Keratinocyte (primary cell): Measurements from ENCODE around the gene ANTXR2. TPM values are rescaled to one million over a fixed set of nuclear protein-coding genes. Genes with fewer than 3 reads are reported as not detected.

Experiments used
- DNase-seq: peaks from one replicate; pipeline ENCODE4 v3.0.0-alpha.2; 2011; ENCODE audit warnings: low read depth, missing footprints, low spot score
- FAIRE-seq: peaks from 2 replicates; lab custom pipeline; 2011; peaks lifted over from hg19 to GRCh38; lab: Jason Lieb, UNC
- H2AFZ ChIP-seq: 2 replicates; pipeline ENCODE4 v1.6.0; 2012; ENCODE audit warnings: low read length, control low read depth, inconsistent platforms; ENCODE audit not compliant: control insufficient read depth
- H3K27ac ChIP-seq: 2 replicates; pipeline ENCODE4 v1.5.1; 2011; ENCODE audit warnings: low read length; ENCODE audit not compliant: control insufficient read depth, insufficient read depth
- H3K27me3 ChIP-seq: 3 replicates; pipeline ENCODE4 v1.6.0; 2011; ENCODE audit warnings: low read length; ENCODE audit not compliant: control insufficient read depth, insufficient read depth; ENCODE audit errors: extremely low read depth
- H3K36me3 ChIP-seq, 2 experiments: 2 replicates in 1 of 2; 3 replicates in 1 of 2; pipeline ENCODE4 v1.5.1; 2011; ENCODE audit warnings: low read length in 2 of 2, mild to moderate bottlenecking in 1 of 2; ENCODE audit not compliant: control insufficient read depth in 2 of 2, insufficient read depth in 2 of 2; ENCODE audit errors: extremely low read depth in 1 of 2
- H3K4me1 ChIP-seq: 3 replicates; pipeline ENCODE4 v1.5.1; 2011; ENCODE audit warnings: low read length; ENCODE audit not compliant: control insufficient read depth, insufficient read depth; ENCODE audit errors: extremely low read depth
- H3K4me2 ChIP-seq: 3 replicates; pipeline ENCODE4 v1.6.0; 2011; ENCODE audit warnings: low read depth, low read length; ENCODE audit not compliant: control insufficient read depth, insufficient read depth; ENCODE audit errors: extremely low read depth
- H3K4me3 ChIP-seq, 3 experiments: fragments of 200-600 bp in 1 of 3; sonication (generic) in 1 of 3; 2 replicates in 2 of 3; 3 replicates in 1 of 3; pipeline ENCODE4 v1.5.1; 2011 to 2016; ENCODE audit warnings: low read length in 3 of 3, mild to moderate bottlenecking in 3 of 3, control low read depth in 2 of 3, inconsistent platforms in 1 of 3, low read depth in 1 of 3, mixed read lengths in 1 of 3, mixed run types in 1 of 3, moderate library complexity in 1 of 3; ENCODE audit not compliant: control insufficient read depth in 2 of 3, insufficient read depth in 2 of 3; ENCODE audit errors: extremely low read depth in 1 of 3
- H3K79me2 ChIP-seq: 2 replicates; pipeline ENCODE4 v1.6.0; 2012; ENCODE audit warnings: low read length; ENCODE audit not compliant: control insufficient read depth, insufficient read depth
- H3K9ac ChIP-seq: 3 replicates; pipeline ENCODE4 v1.6.0; 2011; ENCODE audit warnings: low read length; ENCODE audit not compliant: control insufficient read depth, insufficient read depth; ENCODE audit errors: extremely low read depth
- H3K9me1 ChIP-seq: 3 replicates; pipeline ENCODE4 v1.6.0; 2011; ENCODE audit warnings: low read length; ENCODE audit not compliant: control insufficient read depth, insufficient read depth; ENCODE audit errors: extremely low read depth
- H3K9me3 ChIP-seq: 2 replicates; pipeline ENCODE4 v1.5.1; 2012; ENCODE audit warnings: low read depth, low read length; ENCODE audit not compliant: control insufficient read depth
- H4K20me1 ChIP-seq: 3 replicates; pipeline ENCODE4 v1.6.0; 2011; ENCODE audit warnings: low read length; ENCODE audit not compliant: control insufficient read depth, insufficient read depth; ENCODE audit errors: extremely low read depth
- CTCF ChIP-seq, 3 experiments: IDR thresholded peaks in 1 of 3; conservative IDR thresholded peaks in 1 of 3; optimal IDR thresholded peaks in 1 of 3; 2 replicates in 2 of 3; 3 replicates in 1 of 3; pipeline versions ENCODE3 to v1.5.1; 2011; ENCODE audit warnings: low read length in 3 of 3, mild to moderate bottlenecking in 3 of 3, moderate library complexity in 2 of 3, control low read depth in 1 of 3, inconsistent platforms in 1 of 3; ENCODE audit not compliant: insufficient read depth in 2 of 3; ENCODE audit errors: extremely low read depth in 1 of 3
- EZH2 ChIP-seq: IDR thresholded peaks from one replicate; pipeline ENCODE4 v1.6.1; 2012; ENCODE audit warnings: inconsistent platforms, mild to moderate bottlenecking, low read length, moderate library complexity
- dilution Hi-C: fragments of 300-500 bp; cut with MboI; formaldehyde crosslinking; loops from one replicate; pipeline ENCODE4 v1.7.0; 2020; ENCODE audit warnings: low sequenced_read_pairs; ENCODE audit not compliant: extremely low pct_ligation_motif_present
- polyA plus RNA-seq, 5 experiments: library from polyadenylated mRNA; depleted of rRNA in 3 of 5; stranded (reverse) in 3 of 5; stranded (forward) in 1 of 5; unstranded in 1 of 5; fragments of >200 nt; gene quantifications; 1 replicate in 1 of 5; 2 replicates in 3 of 5; 3 replicates in 1 of 5; pipeline versions ENCODE4 v1.2.1 to v1.2.3, GENCODE V29; 2011 to 2012; ENCODE audit warnings: missing spikeins in 2 of 5, low read depth in 1 of 5, low replicate concordance in 1 of 5

The ANTXR2 gene
- polyA plus RNA-seq, 1 donor (not counting 4 experiments of a cell fraction or from before 2014, with no cell fraction given) = 89.1 TPM

- Histone ChIP-seq H4K20me1 (no peaks in the 10 kb centered on the region), H3K4me2 (no peak overlapping the region), H3K36me3 (no peaks in the 10 kb centered on the region), H3K9ac (no peak overlapping the region), H3K79me2 (no peaks in the 10 kb centered on the region), H3K27me3 (peaks cover 4% of the 10 kb centered on the region), H2AFZ (no peak overlapping the region), H3K27ac (no peak overlapping the region), H3K4me3 (no peak overlapping the region), H3K9me1 (no peaks in the 10 kb centered on the region), H3K9me3 (no peaks in the 10 kb centered on the region), H3K4me1 (no peaks in the 10 kb centered on the region)
- dilution Hi-C loops = no loop called here
- TF ChIP-seq CTCF (optimal IDR thresholded peaks at IDR 0.05 in 1 of 3, IDR thresholded peaks at IDR 0.05 in 1 of 3, conservative IDR thresholded peaks at IDR 0.05 in 1 of 3; ENCODE audit: extremely low read depth in 1 of 3, insufficient read depth in 2 of 3, low read length in 3 of 3) (no peak), EZH2 (no peak)
- FAIRE-seq (no peak), DNase-seq (no peak)
These were observed 216.8 kb downstream of the ANTXR2 start for GRCh38 chr4:79856196-79856595.

- TF ChIP-seq CTCF (optimal IDR thresholded peaks at IDR 0.05 in 1 of 3, IDR thresholded peaks at IDR 0.05 in 1 of 3, conservative IDR thresholded peaks at IDR 0.05 in 1 of 3; ENCODE audit: extremely low read depth in 1 of 3, insufficient read depth in 2 of 3, low read length in 3 of 3) (no peak), EZH2 (no peak)
- Histone ChIP-seq H3K4me3 (no peak overlapping the region), H3K4me2 (no peak overlapping the region), H3K27me3 (peaks cover 4% of the 10 kb centered on the region), H3K9ac (no peak overlapping the region), H3K9me3 (no peaks in the 10 kb centered on the region), H4K20me1 (no peaks in the 10 kb centered on the region), H3K4me1 (no peaks in the 10 kb centered on the region), H3K79me2 (no peaks in the 10 kb centered on the region), H3K36me3 (no peaks in the 10 kb centered on the region), H3K27ac (no peak overlapping the region), H3K9me1 (no peaks in the 10 kb centered on the region), H2AFZ (no peak overlapping the region)
- dilution Hi-C loops = no loop called here
- FAIRE-seq (no peak), DNase-seq (no peak)
These were observed 218.1 kb downstream of the ANTXR2 start for GRCh38 chr4:79854856-79855502.
